Stimulated activated naive CD8-positive, alpha-beta T cell treated with anti-CD3 and anti-CD28 coated beads, Interleukin-15, Interleukin-2, amounts not matched to agents 100 ng/mL and 50 ng/mL, for 24 hours (primary cell): ENCODE data around the gene KLRF2.
"Not testable (repeated sequence)": the region's sequence is repeated elsewhere in the genome, so short reads cannot be mapped to it uniquely, and the experiment has no call there.

Source experiments
- H3K27ac Mint-ChIP-seq: one replicate; pipeline ENCODE4 v1.8.0; 2021; ENCODE audit warnings: mild to moderate bottlenecking, mixed read lengths
- H3K27me3 Mint-ChIP-seq: one replicate; pipeline ENCODE4 v1.8.0; 2021; ENCODE audit warnings: mixed read lengths
- H3K36me3 Mint-ChIP-seq: one replicate; pipeline ENCODE4 v1.8.0; 2021; ENCODE audit warnings: low read depth, mixed read lengths
- H3K4me1 Mint-ChIP-seq: one replicate; pipeline ENCODE4 v1.8.0; 2021; ENCODE audit warnings: low read depth, mixed read lengths
- H3K4me3 Mint-ChIP-seq: one replicate; pipeline ENCODE4 v1.8.0; 2021; ENCODE audit warnings: mild to moderate bottlenecking, mixed read lengths
- H3K9me3 Mint-ChIP-seq: one replicate; pipeline ENCODE4 v1.8.0; 2021; ENCODE audit warnings: mixed read lengths

KLRF2 gene

GRCh38 chr12:9870286-9870866 lies 10.9 kb upstream of the KLRF2 start:
- H3K9me3 Mint-ChIP-seq, result no peaks in the 10 kb centered on the region
- H3K27me3 Mint-ChIP-seq, result no peaks in the 10 kb centered on the region
- peak overlapping the region; percentile 96 for H3K27ac Mint-ChIP-seq
- H3K4me1 Mint-ChIP-seq, result peaks cover 29% of the 10 kb centered on the region
- no peaks in the 10 kb centered on the region for H3K36me3 Mint-ChIP-seq
- H3K4me3 Mint-ChIP-seq, result peak overlapping the region; percentile 89

GRCh38 chr12:9872162-9872561 lies 9.1 kb upstream of the KLRF2 start:
- Mint-ChIP-seq H3K36me3 (no peaks in the 10 kb centered on the region), H3K4me1 (peaks cover 29% of the 10 kb centered on the region), H3K27me3 (no peaks in the 10 kb centered on the region), H3K27ac (no peak overlapping the region), H3K9me3 (no peaks in the 10 kb centered on the region), H3K4me3 (no peak overlapping the region)

GRCh38 chr12:9872742-9873141 lies 8.5 kb upstream of the KLRF2 start:
- H3K4me3 Mint-ChIP-seq, result no peak overlapping the region
- H3K27me3 Mint-ChIP-seq, result no peaks in the 10 kb centered on the region
- H3K9me3 Mint-ChIP-seq, result no peaks in the 10 kb centered on the region
- no peak overlapping the region for H3K27ac Mint-ChIP-seq
- peaks cover 29% of the 10 kb centered on the region for H3K4me1 Mint-ChIP-seq
- H3K36me3 Mint-ChIP-seq, result no peaks in the 10 kb centered on the region

GRCh38 chr12:9876120-9876519 lies 5.2 kb upstream of the KLRF2 start:
- H3K4me1 Mint-ChIP-seq, result peaks cover 19% of the 10 kb centered on the region
- not testable (repeated sequence) for H3K4me3 Mint-ChIP-seq, H3K9me3 Mint-ChIP-seq, H3K27me3 Mint-ChIP-seq, H3K36me3 Mint-ChIP-seq, H3K27ac Mint-ChIP-seq

GRCh38 chr12:9880532-9881078 lies 684 bp upstream of the KLRF2 start:
- Mint-ChIP-seq H3K27me3 (no peaks in the 10 kb centered on the region), H3K9me3 (no peaks in the 10 kb centered on the region), H3K4me3 (no peak overlapping the region), H3K4me1 (peaks cover 7% of the 10 kb centered on the region), H3K27ac (no peak overlapping the region), H3K36me3 (no peaks in the 10 kb centered on the region)

DNA sequence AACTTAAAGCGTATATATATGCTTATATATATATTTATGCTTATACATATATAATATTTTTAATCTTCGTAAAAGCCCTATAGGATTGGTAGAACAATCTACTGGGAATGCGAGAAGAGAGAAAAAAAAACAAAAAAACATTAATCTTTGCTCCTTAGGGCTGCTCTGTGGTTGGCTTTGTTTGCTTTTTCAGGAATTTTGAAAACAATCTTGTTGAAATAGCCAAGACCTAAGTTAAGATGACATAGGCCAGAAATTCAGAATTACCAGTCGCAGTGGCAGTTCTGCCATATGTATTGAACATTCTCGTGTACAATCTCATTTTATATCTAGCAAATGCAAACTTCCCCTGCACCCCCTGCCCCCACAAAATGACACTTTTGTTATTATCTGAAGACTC lies 699 bp downstream of the KLRF2 start:
- Mint-ChIP-seq H3K4me1 (peaks cover 7% of the 10 kb centered on the region), H3K4me3 (no peak overlapping the region), H3K9me3 (no peaks in the 10 kb centered on the region), H3K27ac (no peak overlapping the region), H3K36me3 (no peaks in the 10 kb centered on the region), H3K27me3 (no peaks in the 10 kb centered on the region)

DNA sequence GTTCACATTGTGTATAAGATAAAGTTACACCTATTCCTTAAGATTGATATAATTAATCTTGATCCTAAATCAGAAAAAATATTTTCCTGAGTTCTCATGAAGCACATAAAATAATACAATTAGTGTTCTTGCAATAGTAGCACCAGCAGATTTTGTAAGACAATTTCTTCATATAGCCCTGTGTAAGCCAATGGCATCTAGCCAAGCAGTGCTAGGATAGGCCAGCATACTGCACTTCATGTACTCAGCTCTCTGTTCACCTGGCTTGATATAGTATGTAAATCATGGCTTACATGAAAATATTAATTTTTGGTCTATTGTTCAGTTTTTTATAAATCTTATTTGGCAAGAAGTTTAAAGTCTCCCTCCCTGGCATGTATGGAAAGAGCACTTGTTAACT lies 1.9 kb downstream of the KLRF2 start:
- Mint-ChIP-seq H3K9me3 (no peaks in the 10 kb centered on the region), H3K27ac (no peak overlapping the region), H3K4me1 (peaks cover 7% of the 10 kb centered on the region), H3K4me3 (no peak overlapping the region), H3K27me3 (no peaks in the 10 kb centered on the region), H3K36me3 (no peaks in the 10 kb centered on the region)

DNA sequence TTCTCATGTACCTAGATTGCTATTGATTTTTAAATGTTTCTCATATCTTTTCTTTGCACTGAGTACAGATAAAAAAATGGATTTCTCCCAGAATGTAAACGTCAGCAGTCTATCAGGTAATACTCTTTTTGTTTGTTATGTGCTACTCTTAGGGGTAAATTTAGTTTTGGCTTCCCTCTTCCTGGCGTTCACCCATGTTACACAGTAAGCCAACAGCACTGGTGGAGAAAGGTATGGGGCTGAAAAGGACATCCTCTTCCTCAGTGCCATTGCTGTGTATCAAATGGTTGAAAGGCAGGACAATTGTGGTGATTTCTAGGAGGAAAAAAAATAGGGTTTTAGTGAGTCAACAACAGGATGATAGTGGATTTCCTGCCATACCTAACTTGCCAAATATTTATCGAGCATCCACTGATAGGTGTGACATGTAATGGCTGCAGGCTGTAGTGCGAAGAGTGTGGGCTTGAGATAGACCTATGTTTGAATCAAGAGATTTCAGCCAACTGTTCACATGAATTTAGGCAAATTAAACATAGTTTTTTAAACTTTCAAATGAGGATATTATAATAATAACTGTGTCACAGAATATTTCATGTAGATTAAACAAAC lies 7.5 kb downstream of the KLRF2 start:
- Mint-ChIP-seq H3K9me3 (no peaks in the 10 kb centered on the region), H3K27ac (no peak overlapping the region), H3K4me3 (no peak overlapping the region), H3K36me3 (no peaks in the 10 kb centered on the region), H3K4me1 (peaks cover 10% of the 10 kb centered on the region), H3K27me3 (no peaks in the 10 kb centered on the region)

GRCh38 chr12:9895215-9895971 lies 14.1 kb downstream of the KLRF2 start:
- Mint-ChIP-seq H3K9me3 (no peaks in the 10 kb centered on the region), H3K36me3 (no peaks in the 10 kb centered on the region), H3K27ac (no peak overlapping the region), H3K4me3 (no peak overlapping the region), H3K27me3 (no peaks in the 10 kb centered on the region), H3K4me1 (peaks cover 4% of the 10 kb centered on the region)

DNA sequence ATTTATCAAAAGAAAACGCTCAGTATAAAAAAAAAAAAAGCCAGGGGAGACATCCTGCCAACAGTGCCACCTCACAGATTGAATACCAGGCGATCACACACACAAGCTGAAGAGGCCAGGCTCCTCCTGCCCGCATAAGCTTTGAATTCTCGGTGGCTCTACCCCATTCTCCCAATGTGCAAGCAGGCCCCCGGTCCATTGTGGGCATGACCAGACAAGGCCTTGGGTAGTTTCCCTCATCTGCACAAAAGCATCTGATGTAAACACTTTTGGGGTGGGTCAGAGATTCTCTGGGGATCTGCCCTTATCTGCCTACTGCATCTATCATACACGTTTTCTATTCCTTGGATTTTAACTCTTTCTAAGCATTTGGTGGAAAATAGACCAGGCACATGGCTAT lies 16.2 kb downstream of the KLRF2 start:
- H3K27me3 Mint-ChIP-seq, result no peaks in the 10 kb centered on the region
- peaks cover under 1% of the 10 kb centered on the region for H3K9me3 Mint-ChIP-seq
- no peak overlapping the region for H3K4me3 Mint-ChIP-seq
- H3K4me1 Mint-ChIP-seq, result peaks cover 4% of the 10 kb centered on the region
- H3K36me3 Mint-ChIP-seq, result peaks cover under 1% of the 10 kb centered on the region
- no peak overlapping the region for H3K27ac Mint-ChIP-seq

GRCh38 chr12:9899209-9899608 lies 17.9 kb downstream of the KLRF2 start:
- Mint-ChIP-seq H3K27ac (no peak overlapping the region), H3K4me1 (peaks cover 3% of the 10 kb centered on the region)

DNA sequence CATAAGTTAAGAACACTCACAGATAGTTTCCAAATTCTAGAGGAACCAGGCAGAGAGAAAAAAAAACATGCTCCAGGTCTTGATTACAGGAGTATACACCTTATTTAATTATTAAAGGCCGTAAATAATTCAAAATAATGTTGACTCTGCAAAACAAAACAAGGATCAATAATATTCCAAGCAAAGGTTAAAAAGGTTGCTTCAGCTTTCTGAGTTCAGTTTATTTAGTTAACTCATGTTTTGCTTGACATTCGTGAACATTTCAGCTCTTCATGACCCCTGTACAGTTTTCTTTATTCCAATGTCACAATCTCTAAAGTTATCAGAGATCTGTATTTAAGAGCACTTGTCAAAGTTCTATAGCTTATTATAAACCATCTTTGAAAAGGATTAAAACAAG lies 19.6 kb downstream of the KLRF2 start:
- H3K27me3 Mint-ChIP-seq, result no peaks in the 10 kb centered on the region
- peaks cover 20% of the 10 kb centered on the region for H3K9me3 Mint-ChIP-seq
- H3K27ac Mint-ChIP-seq, result no peak overlapping the region
- no peak overlapping the region for H3K4me3 Mint-ChIP-seq
- H3K36me3 Mint-ChIP-seq, result peaks cover 8% of the 10 kb centered on the region
- peaks cover 5% of the 10 kb centered on the region for H3K4me1 Mint-ChIP-seq

More at GRCh38 chr12:9899209-9899608, 17.9 kb downstream of the KLRF2 start:
- Mint-ChIP-seq H3K9me3 (peaks cover 15% of the 10 kb centered on the region), H3K4me3 (no peak overlapping the region), H3K36me3 (peaks cover 8% of the 10 kb centered on the region), H3K27me3 (no peaks in the 10 kb centered on the region)

- peaks cover 8% of the 10 kb centered on the region for H3K36me3 Mint-ChIP-seq
- H3K4me1 Mint-ChIP-seq, result peaks cover 22% of the 10 kb centered on the region
- H3K27me3 Mint-ChIP-seq, result no peaks in the 10 kb centered on the region
- no peak overlapping the region for H3K27ac Mint-ChIP-seq
- peaks cover 23% of the 10 kb centered on the region for H3K9me3 Mint-ChIP-seq
- no peak overlapping the region for H3K4me3 Mint-ChIP-seq
Measured at GRCh38 chr12:9902539-9903228, 21.4 kb downstream of the KLRF2 start.

DNA sequence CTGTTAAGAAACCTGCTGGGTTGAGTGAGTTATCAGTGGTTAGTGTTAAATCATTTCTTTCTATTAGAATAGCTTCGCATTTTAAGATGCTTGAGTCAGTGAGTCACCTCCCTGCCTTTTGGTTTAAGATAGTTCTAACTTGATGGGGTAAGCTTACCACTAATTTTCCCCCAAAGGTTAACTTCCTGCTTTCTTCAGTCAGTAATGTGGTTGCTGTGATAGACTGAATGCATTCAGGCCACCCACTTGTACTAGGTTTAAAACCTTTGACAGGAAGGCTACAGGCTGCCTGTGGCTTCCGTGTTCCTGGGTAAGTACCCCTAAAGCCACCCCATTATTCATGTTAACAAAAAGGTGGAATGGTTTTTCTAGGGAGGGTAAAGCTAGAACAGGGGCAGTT lies 25.6 kb downstream of the KLRF2 start:
- Mint-ChIP-seq H3K36me3 (peaks cover 23% of the 10 kb centered on the region), H3K4me1 (peaks cover 32% of the 10 kb centered on the region), H3K27ac (peak overlapping the region; percentile 76), H3K4me3 (peak overlapping the region; percentile 47), H3K27me3 (no peaks in the 10 kb centered on the region), H3K9me3 (peaks cover 47% of the 10 kb centered on the region)

GRCh38 chr12:9907769-9908168 lies 26.5 kb downstream of the KLRF2 start:
- no peak overlapping the region for H3K4me3 Mint-ChIP-seq
- H3K9me3 Mint-ChIP-seq, result peaks cover 51% of the 10 kb centered on the region
- no peak overlapping the region for H3K27ac Mint-ChIP-seq
- H3K4me1 Mint-ChIP-seq, result peaks cover 32% of the 10 kb centered on the region
- H3K36me3 Mint-ChIP-seq, result peaks cover 24% of the 10 kb centered on the region
- no peaks in the 10 kb centered on the region for H3K27me3 Mint-ChIP-seq
